Measurements from ENCODE around the gene ART3.

ART3 gene

GRCh38 chr4:76148142-76148865 is 73.8 kb downstream of the ART3 start, which contains the start of gene NUP54:
NUP54 (minus strand) TSS chr4:76148397; CDS start chr4:76148374, 23 bp downstream.
- peak; percentile 85 for DNase-seq (ENCODE audit: low read depth)

- no peak for DNase-seq (ENCODE audit: low read depth)
These were observed 78.8 kb downstream of the ART3 start for GRCh38 chr4:76153356-76153755.

GRCh38 chr4:76155979-76156378 is 81.5 kb downstream of the ART3 start:
- DNase-seq (ENCODE audit: low read depth): no peak

- no peak for DNase-seq (ENCODE audit: low read depth)
These were observed 82.1 kb downstream of the ART3 start for GRCh38 chr4:76156635-76157034.

GRCh38 chr4:76160355-76160754 is 85.8 kb downstream of the ART3 start:
- DNase-seq (ENCODE audit: low read depth): no peak
